ENCODE data around the gene GALNTL6.
"Not testable (repeated sequence)": the region's sequence is repeated elsewhere in the genome, so short reads cannot be mapped to it uniquely, and the experiment has no call there.

The GALNTL6 gene

DNA sequence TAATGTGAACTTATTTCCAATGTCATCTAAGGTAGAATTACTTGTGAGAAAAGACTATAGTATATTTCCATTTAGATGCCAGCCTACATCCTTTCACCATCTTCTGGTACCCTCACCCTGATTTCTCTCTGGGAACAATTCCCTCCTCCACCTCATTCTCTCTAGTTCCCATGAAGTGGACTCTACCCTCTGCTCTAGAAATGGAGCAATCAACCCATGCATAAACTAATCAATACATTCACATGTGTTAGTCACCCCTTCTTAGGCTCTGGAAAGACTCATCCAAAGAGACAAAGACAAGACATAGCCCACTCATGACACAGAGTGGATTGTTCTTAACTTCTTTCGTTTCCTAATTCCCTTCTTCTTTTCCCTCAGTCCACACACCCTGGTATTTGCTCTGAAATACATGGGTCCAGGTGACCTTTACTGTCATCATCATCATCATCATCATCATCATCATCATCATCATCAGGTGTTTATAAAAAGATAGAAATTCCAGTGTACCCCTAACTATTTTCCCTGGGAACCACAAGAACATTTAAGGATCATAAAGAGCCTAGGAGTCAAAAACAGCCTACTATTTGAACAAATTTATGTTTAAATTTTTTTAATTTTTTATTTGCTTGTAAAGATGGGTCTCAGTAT lies 1056.5 kb downstream of the GALNTL6 start:
- TF ChIP-seq ELF4 (IDR thresholded peaks at IDR 0.05), result no peak
- TF ChIP-seq, protein P1, sequence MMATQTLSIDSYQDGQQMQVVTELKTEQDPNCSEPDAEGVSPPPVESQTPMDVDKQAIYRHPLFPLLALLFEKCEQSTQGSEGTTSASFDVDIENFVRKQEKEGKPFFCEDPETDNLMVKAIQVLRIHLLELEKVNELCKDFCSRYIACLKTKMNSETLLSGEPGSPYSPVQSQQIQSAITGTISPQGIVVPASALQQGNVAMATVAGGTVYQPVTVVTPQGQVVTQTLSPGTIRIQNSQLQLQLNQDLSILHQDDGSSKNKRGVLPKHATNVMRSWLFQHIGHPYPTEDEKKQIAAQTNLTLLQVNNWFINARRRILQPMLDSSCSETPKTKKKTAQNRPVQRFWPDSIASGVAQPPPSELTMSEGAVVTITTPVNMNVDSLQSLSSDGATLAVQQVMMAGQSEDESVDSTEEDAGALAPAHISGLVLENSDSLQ (IDR thresholded peaks at IDR 0.05), result no peak
- POLR2A ChIA-PET, result no interaction called here
- DNase-seq (ENCODE audit: extremely low spot score), result no peak
- CTCF ChIA-PET, result no interaction called here

DNA sequence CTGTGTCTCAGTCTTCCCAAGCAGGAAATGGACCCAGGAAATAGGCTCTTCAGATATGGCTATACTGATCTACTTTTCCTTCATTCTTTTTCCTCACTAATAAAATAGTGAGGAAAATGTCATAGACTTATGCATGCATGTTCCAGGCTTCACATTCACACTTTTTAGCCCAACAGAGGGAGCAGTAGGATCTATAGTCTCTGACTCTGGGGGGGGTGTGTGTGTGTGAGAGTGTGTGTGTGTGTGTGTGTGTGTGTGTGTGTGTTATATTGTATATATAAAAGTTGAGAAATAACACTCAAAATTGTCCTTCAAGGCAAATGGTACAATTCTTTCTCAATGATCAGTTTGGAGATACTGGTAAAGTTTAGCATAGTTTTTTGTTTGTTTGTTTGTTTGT lies 1058.2 kb downstream of the GALNTL6 start:
- ChIA-PET POLR2A (no interaction called here), CTCF (no interaction called here)
- DNase-seq (ENCODE audit: extremely low spot score), result no peak
- TF ChIP-seq SP1 (IDR thresholded peaks at IDR 0.05) (no peak), ZNF384 (IDR thresholded peaks at IDR 0.05) (no peak), CTBP1 (IDR thresholded peaks at IDR 0.05; ENCODE audit: borderline replicate concordance) (no peak), SUZ12 (IDR thresholded peaks at IDR 0.05) (no peak), FOXM1 (IDR thresholded peaks at IDR 0.05; ENCODE audit: borderline replicate concordance) (no peak), TARDBP (IDR thresholded peaks at IDR 0.05) (no peak), BHLHE40 (IDR thresholded peaks at IDR 0.05; ENCODE audit: borderline replicate concordance) (no peak), LEF1 (IDR thresholded peaks at IDR 0.05; ENCODE audit: borderline replicate concordance) (no peak), FOXK2 (IDR thresholded peaks at IDR 0.05) (no peak), FOXA1 (IDR thresholded peaks at IDR 0.05) (no peak), ARNT (IDR thresholded peaks at IDR 0.05) (no peak)
- TF ChIP-seq, protein P1 (IDR thresholded peaks at IDR 0.05), result no peak

DNA sequence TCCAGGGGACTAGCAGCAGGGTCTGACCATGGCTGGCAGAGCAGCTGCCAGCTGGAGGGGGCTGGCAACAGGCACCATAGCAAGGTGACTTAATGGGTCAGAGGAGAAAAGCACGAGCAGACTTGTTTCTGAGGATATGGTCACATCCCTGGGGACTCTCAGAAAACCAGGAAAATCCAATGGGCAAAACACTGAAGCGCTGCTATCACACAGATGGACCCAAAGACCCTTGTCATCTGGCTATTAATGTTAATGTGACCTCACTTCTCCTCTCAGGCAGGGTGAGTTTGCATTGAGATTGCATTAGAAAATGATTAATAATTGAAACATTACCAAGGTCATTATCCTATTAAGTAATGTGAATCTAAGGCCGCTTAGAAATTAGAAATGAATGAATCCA lies 1061.7 kb downstream of the GALNTL6 start:
- POLR2A ChIA-PET, result no interaction called here
- CTCF ChIA-PET, result no interaction called here
- no peak for DNase-seq (ENCODE audit: extremely low spot score)
- TF ChIP-seq NFRKB (IDR thresholded peaks at IDR 0.05), result no peak
- TF ChIP-seq TARDBP (IDR thresholded peaks at IDR 0.05), result no peak
- TF ChIP-seq CTBP1 (IDR thresholded peaks at IDR 0.05; ENCODE audit: borderline replicate concordance), result no peak
- no peak for TF ChIP-seq FOXA1 (IDR thresholded peaks at IDR 0.05)
- no peak for TF ChIP-seq ZNF384 (IDR thresholded peaks at IDR 0.05)
- no peak for TF ChIP-seq ELF4 (IDR thresholded peaks at IDR 0.05)
- TF ChIP-seq BHLHE40 (IDR thresholded peaks at IDR 0.05; ENCODE audit: borderline replicate concordance), result no peak
- no peak for TF ChIP-seq ARNT (IDR thresholded peaks at IDR 0.05)
- TF ChIP-seq HDGF (IDR thresholded peaks at IDR 0.05; ENCODE audit: borderline replicate concordance), result no peak
- no peak for TF ChIP-seq SUZ12 (IDR thresholded peaks at IDR 0.05)
- TF ChIP-seq SP1 (IDR thresholded peaks at IDR 0.05), result no peak
- TF ChIP-seq FOXM1 (IDR thresholded peaks at IDR 0.05; ENCODE audit: borderline replicate concordance), result no peak
- no peak for TF ChIP-seq FOXK2 (IDR thresholded peaks at IDR 0.05)
- TF ChIP-seq L3MBTL2 (conservative IDR thresholded peaks at IDR 0.05), result no peak

DNA sequence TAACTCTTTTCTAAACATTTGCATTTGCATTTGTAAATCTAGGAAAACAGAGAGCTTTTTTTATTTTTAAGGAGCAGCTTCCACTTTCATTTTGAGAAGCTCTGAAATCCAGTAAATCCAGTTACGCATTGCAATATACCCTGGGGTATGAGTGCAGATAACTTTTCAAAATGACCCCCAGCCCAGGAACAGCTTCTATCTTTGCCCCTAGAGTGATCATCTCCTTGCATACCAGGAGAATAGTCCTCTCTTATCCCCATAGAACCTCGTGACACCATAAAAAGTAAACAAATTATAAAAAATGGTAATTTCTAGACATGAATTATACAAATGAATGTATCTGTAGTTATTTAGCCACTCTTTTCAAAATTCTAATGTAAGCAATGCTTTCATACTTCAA lies 1063.2 kb downstream of the GALNTL6 start:
- no peak for TF ChIP-seq ZNF384 (IDR thresholded peaks at IDR 0.05)
- no peak for TF ChIP-seq SUZ12 (IDR thresholded peaks at IDR 0.05)
- no peak for TF ChIP-seq ELF4 (IDR thresholded peaks at IDR 0.05)
- no peak for TF ChIP-seq FOXK2 (IDR thresholded peaks at IDR 0.05)
- TF ChIP-seq FOXA1 (IDR thresholded peaks at IDR 0.05), result no peak
- TF ChIP-seq BHLHE40 (IDR thresholded peaks at IDR 0.05; ENCODE audit: borderline replicate concordance), result no peak
- no peak for TF ChIP-seq FOXM1 (IDR thresholded peaks at IDR 0.05; ENCODE audit: borderline replicate concordance)
- no peak for TF ChIP-seq TARDBP (IDR thresholded peaks at IDR 0.05)
- TF ChIP-seq ARNT (IDR thresholded peaks at IDR 0.05), result no peak
- no peak for TF ChIP-seq L3MBTL2 (conservative IDR thresholded peaks at IDR 0.05)
- TF ChIP-seq NFRKB (IDR thresholded peaks at IDR 0.05), result no peak
- no peak for TF ChIP-seq CTBP1 (IDR thresholded peaks at IDR 0.05; ENCODE audit: borderline replicate concordance)
- DNase-seq (ENCODE audit: extremely low spot score), result no peak
- ChIA-PET CTCF (no interaction called here), POLR2A (no interaction called here)

DNA sequence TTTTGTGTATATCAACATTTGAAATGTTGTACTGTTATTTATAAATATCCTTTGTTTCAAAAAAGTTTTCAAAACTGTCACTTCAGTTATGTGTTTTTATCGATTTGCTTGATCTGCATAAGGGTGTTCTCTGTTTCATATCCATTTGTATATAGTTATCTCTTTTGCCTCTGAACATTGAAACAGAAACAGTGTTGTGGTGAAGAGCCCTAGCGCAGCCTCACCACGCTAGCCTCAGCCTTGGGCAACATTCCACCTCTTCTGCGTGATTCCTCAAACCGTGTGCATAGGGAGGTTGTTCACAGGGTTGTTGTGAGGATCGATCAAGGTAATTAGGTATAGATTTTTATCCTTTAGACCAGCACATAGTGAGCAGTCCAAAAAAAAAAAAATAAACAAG lies 1068.4 kb downstream of the GALNTL6 start:
- ChIA-PET POLR2A (no interaction called here), CTCF (no interaction called here)
- no peak for DNase-seq (ENCODE audit: extremely low spot score)
- TF ChIP-seq, protein P1 (IDR thresholded peaks at IDR 0.05), result no peak
- TF ChIP-seq FOXA1 (IDR thresholded peaks at IDR 0.05) (no peak), NFRKB (IDR thresholded peaks at IDR 0.05) (no peak), FOXM1 (IDR thresholded peaks at IDR 0.05; ENCODE audit: borderline replicate concordance) (no peak)

DNA sequence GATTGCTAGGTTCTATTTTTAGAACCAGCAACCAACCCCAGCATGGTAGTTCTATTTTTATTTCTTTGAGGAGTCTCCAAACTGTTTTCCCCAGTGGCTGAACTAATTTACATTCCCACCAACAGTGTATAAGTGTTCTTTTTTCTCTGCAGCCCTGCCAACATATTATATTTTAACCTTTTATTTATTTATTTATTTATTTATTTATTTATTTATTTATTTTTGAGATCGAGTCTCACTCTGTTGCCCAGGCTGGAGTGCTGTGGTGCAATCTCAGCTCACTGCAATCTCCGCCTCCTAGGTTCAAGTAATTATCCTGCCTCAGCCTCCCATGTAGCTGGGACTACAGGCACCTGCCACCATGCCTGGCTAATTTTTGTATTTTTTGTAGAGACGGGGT lies 1074.2 kb downstream of the GALNTL6 start:
- CTCF ChIA-PET; DNase-seq (ENCODE audit: extremely low spot score); POLR2A ChIA-PET: not testable (repeated sequence)

DNA sequence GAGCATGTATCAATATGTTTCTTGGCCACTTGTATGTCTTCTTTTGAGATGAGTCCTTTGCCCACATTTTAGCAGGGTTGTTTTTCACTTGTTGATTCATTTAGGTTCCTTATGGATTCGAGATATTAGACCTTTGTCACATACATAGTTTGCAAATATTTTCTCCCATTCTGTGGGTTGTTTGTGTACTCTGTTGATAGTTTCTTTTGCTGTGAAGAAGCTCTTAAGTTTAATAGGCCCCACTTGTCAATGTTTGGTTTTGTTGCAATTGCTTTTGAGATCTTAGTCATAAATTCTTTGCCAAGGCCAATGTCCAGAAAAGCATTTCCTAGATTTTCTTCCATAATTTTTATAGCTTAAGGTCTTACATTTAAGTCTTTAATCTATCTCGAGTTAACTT lies 1074.8 kb downstream of the GALNTL6 start:
- POLR2A ChIA-PET, result no interaction called here
- DNase-seq (ENCODE audit: extremely low spot score), result no peak
- CTCF ChIA-PET, result no interaction called here
- no peak for TF ChIP-seq ZNF384 (IDR thresholded peaks at IDR 0.05)
- no peak for TF ChIP-seq CTBP1 (IDR thresholded peaks at IDR 0.05; ENCODE audit: borderline replicate concordance)
- TF ChIP-seq SUZ12 (IDR thresholded peaks at IDR 0.05), result no peak
- no peak for TF ChIP-seq ARNT (IDR thresholded peaks at IDR 0.05)
- no peak for TF ChIP-seq LEF1 (IDR thresholded peaks at IDR 0.05; ENCODE audit: borderline replicate concordance)
- TF ChIP-seq, protein P1 (IDR thresholded peaks at IDR 0.05), result no peak
- TF ChIP-seq SP1 (IDR thresholded peaks at IDR 0.05), result no peak
- TF ChIP-seq HDGF (IDR thresholded peaks at IDR 0.05; ENCODE audit: borderline replicate concordance), result no peak
- no peak for TF ChIP-seq FOXK2 (IDR thresholded peaks at IDR 0.05)
- TF ChIP-seq FOXM1 (IDR thresholded peaks at IDR 0.05; ENCODE audit: borderline replicate concordance), result no peak
- TF ChIP-seq TARDBP (IDR thresholded peaks at IDR 0.05), result no peak
- no peak for TF ChIP-seq ELF4 (IDR thresholded peaks at IDR 0.05)
- no peak for TF ChIP-seq NFRKB (IDR thresholded peaks at IDR 0.05)
- no peak for TF ChIP-seq FOXA1 (IDR thresholded peaks at IDR 0.05)
- TF ChIP-seq L3MBTL2 (conservative IDR thresholded peaks at IDR 0.05), result no peak
- TF ChIP-seq BHLHE40 (IDR thresholded peaks at IDR 0.05; ENCODE audit: borderline replicate concordance), result no peak
